Parathyroid adenoma (tissue), 2 donors: ENCODE data around the gene ANKRD33B.

Experiments used
- H2AFZ ChIP-seq: fragments of 300-600 bp; sonication (generic); one replicate; pipeline ENCODE4 v1.7.0; 2017; ENCODE audit warnings: antibody characterized with exemption, mild to moderate bottlenecking
- H3K27ac ChIP-seq: fragments of 300-600 bp; sonication (generic); one replicate; pipeline ENCODE4 v1.7.0; 2017
- H3K27me3 ChIP-seq: fragments of 300-600 bp; sonication (generic); one replicate; pipeline ENCODE4 v1.7.0; 2017; ENCODE audit warnings: low read length; ENCODE audit not compliant: control insufficient read depth, insufficient read depth
- H3K36me3 ChIP-seq: fragments of 300-600 bp; sonication (generic); one replicate; pipeline ENCODE4 v1.7.0; 2017; ENCODE audit warnings: low read length; ENCODE audit not compliant: control insufficient read depth, insufficient read depth
- H3K4me1 ChIP-seq: fragments of 300-600 bp; sonication (generic); one replicate; pipeline ENCODE4 v1.7.0; 2017; ENCODE audit warnings: control low read depth
- H3K4me2 ChIP-seq: fragments of 300-600 bp; sonication (generic); one replicate; pipeline ENCODE4 v1.7.0; 2017; ENCODE audit warnings: low read length
- H3K4me3 ChIP-seq: fragments of 300-600 bp; sonication (generic); one replicate; pipeline ENCODE4 v1.7.0; 2017; ENCODE audit warnings: low read depth, low read length
- H3K79me2 ChIP-seq: fragments of 300-600 bp; sonication (generic); one replicate; pipeline ENCODE4 v1.7.0; 2017; ENCODE audit warnings: control low read depth
- H3K9ac ChIP-seq: fragments of 300-600 bp; sonication (generic); one replicate; pipeline ENCODE4 v1.7.0; 2017; ENCODE audit warnings: mild to moderate bottlenecking
- H3K9me3 ChIP-seq: fragments of 300-600 bp; sonication (generic); one replicate; pipeline ENCODE4 v1.7.0; 2017; ENCODE audit warnings: low read length; ENCODE audit not compliant: control insufficient read depth
- TF ChIP-seq, protein P1 (sequence below): fragments of 300-600 bp; sonication (generic); IDR thresholded peaks from one replicate; pipeline ENCODE4 v1.7.0; 2017; ENCODE audit warnings: antibody characterized with exemption, mild to moderate bottlenecking
- donor health status: primary hyperparathyroidism.

Gene ANKRD33B

DNA sequence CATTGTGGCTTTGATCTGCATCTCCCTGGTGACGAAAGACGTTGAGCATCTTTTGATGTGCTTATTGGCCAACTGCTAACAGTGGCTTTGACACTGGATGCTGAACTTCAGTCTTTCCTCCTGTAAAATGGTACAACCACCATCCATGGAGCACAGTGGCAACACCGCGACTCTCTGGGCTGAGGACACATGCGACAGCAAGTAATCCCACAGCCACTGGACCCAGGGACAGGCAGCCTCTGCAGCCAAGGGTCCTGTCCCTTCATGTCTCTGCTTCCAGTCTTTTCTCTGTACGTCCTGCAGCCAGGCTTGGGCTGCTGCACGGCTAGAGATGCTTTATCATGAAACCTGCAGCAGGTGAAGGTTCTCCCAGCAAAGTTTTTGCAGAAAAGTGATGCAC is 113.7 kb downstream of the ANKRD33B start:
- TF ChIP-seq, protein P1, sequence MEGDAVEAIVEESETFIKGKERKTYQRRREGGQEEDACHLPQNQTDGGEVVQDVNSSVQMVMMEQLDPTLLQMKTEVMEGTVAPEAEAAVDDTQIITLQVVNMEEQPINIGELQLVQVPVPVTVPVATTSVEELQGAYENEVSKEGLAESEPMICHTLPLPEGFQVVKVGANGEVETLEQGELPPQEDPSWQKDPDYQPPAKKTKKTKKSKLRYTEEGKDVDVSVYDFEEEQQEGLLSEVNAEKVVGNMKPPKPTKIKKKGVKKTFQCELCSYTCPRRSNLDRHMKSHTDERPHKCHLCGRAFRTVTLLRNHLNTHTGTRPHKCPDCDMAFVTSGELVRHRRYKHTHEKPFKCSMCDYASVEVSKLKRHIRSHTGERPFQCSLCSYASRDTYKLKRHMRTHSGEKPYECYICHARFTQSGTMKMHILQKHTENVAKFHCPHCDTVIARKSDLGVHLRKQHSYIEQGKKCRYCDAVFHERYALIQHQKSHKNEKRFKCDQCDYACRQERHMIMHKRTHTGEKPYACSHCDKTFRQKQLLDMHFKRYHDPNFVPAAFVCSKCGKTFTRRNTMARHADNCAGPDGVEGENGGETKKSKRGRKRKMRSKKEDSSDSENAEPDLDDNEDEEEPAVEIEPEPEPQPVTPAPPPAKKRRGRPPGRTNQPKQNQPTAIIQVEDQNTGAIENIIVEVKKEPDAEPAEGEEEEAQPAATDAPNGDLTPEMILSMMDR: no peak
- H3K27ac ChIP-seq: no peak overlapping the region
- H3K9ac ChIP-seq: no peak overlapping the region
- H3K4me3 ChIP-seq: no peak overlapping the region
- no peaks in the 10 kb centered on the region for H3K9me3 ChIP-seq
- H2AFZ ChIP-seq: no peak overlapping the region
- no peaks in the 10 kb centered on the region for H3K79me2 ChIP-seq
- H3K4me1 ChIP-seq: no peaks in the 10 kb centered on the region
- no peak overlapping the region for H3K4me2 ChIP-seq
- no peaks in the 10 kb centered on the region for H3K36me3 ChIP-seq
- H3K27me3 ChIP-seq: no peaks in the 10 kb centered on the region

- Histone ChIP-seq H3K27me3 (no peaks in the 10 kb centered on the region), H3K9me3 (no peaks in the 10 kb centered on the region), H3K4me3 (no peak overlapping the region), H3K9ac (no peak overlapping the region), H3K4me1 (no peaks in the 10 kb centered on the region), H3K27ac (no peak overlapping the region), H3K79me2 (no peaks in the 10 kb centered on the region), H3K4me2 (no peak overlapping the region), H3K36me3 (no peaks in the 10 kb centered on the region), H2AFZ (no peak overlapping the region)
- TF ChIP-seq, protein P1: no peak
These were observed 114.4 kb downstream of the ANKRD33B start for GRCh38 chr5:10678244-10678643.

- Histone ChIP-seq H3K9ac (no peak overlapping the region), H3K4me2 (no peak overlapping the region), H3K27ac (no peak overlapping the region), H2AFZ (no peak overlapping the region), H3K9me3 (no peaks in the 10 kb centered on the region), H3K27me3 (no peaks in the 10 kb centered on the region), H3K4me3 (no peak overlapping the region), H3K36me3 (no peaks in the 10 kb centered on the region), H3K4me1 (no peaks in the 10 kb centered on the region), H3K79me2 (no peaks in the 10 kb centered on the region)
- TF ChIP-seq, protein P1: no peak
These were observed 115.6 kb downstream of the ANKRD33B start for GRCh38 chr5:10679336-10679988.

DNA sequence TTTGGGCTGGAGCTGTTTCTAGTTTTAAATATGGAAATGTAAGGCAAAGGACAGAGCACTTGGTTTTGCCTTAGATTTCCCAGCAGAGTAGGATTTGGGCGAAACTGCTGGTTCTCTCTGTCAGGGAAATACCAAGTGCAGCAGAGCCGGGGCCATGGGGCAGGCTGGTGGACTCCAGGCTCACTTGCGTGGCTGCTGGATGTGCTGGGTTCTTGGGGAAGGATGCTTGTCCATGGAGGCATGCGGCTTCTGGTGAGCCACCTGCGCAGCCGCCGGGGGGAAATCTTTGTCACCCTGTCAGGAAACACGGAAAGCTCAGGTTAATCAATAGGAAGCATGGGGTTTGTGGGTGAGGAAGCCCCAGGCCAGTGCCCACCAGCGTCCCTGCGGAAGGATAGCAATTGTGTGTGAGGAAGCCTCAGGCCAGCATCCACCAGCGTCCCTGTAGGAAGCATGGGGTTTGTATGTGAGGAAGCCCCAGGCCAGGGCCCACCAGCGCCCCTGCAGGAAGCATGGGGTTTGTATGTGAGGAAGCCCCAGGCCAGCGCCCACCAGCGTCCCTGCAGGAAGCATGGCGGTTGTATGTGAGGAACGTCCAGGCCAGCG is 117.1 kb downstream of the ANKRD33B start:
- no peaks in the 10 kb centered on the region for H3K36me3 ChIP-seq
- H3K27me3 ChIP-seq: no peaks in the 10 kb centered on the region
- H3K27ac ChIP-seq: no peak overlapping the region

More for the DNA sequence above, 117.1 kb downstream of the ANKRD33B start:
- H3K9me3 ChIP-seq: no peaks in the 10 kb centered on the region
- H3K4me3 ChIP-seq: no peak overlapping the region
- no peaks in the 10 kb centered on the region for H3K79me2 ChIP-seq
- H3K4me2 ChIP-seq: no peak overlapping the region
- no peaks in the 10 kb centered on the region for H3K4me1 ChIP-seq
- no peak overlapping the region for H2AFZ ChIP-seq
- TF ChIP-seq, protein P1: no peak
- no peak overlapping the region for H3K9ac ChIP-seq
